Cardiac fibroblast (primary cell): Measurements from ENCODE around the gene TCP11L1.

ENCODE experiments used
- DNase-seq, 2 donors: peaks; one replicate each; pipeline versions ENCODE4 v3.0.0 to v3.0.0-alpha.2; 2010; ENCODE audit warnings: low read depth in 2 of 2
- H3K4me3 ChIP-seq, 2 donors: replicated peaks in 1 of 2; 1 replicate in 1 of 2; 2 replicates in 1 of 2; pipeline ENCODE4 v1.5.1; 2011; ENCODE audit warnings: low read depth in 2 of 2, low read length in 2 of 2, mild to moderate bottlenecking in 2 of 2, moderate library complexity in 1 of 2
- TF ChIP-seq, protein P1 (sequence below): IDR thresholded peaks from one replicate; pipeline ENCODE4 v1.5.1; 2011; ENCODE audit warnings: low read depth, mild to moderate bottlenecking, low read length, inconsistent platforms

The TCP11L1 gene

DNA sequence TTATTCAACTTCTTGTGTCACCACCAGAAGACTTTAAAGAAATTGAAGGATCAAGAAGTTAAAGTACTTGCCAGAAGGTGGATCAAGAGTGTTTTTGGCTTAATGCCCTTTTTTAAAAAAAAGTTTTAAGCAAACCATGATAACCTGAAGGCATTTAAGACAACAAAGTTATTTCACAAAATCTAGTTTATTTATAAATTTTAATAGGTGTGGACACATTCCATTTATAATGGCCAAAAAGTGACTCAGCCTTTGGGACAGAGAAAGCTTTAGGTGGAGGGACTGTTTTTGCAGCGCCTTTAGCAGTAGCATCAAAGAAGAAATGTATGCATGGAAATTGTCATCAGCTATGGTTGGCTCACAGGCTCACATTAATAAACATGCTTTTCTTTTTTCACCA is 17.9 kb downstream of the TCP11L1 start:
- no peak overlapping the region for H3K4me3 ChIP-seq
- no peak for DNase-seq
- TF ChIP-seq, protein P1, sequence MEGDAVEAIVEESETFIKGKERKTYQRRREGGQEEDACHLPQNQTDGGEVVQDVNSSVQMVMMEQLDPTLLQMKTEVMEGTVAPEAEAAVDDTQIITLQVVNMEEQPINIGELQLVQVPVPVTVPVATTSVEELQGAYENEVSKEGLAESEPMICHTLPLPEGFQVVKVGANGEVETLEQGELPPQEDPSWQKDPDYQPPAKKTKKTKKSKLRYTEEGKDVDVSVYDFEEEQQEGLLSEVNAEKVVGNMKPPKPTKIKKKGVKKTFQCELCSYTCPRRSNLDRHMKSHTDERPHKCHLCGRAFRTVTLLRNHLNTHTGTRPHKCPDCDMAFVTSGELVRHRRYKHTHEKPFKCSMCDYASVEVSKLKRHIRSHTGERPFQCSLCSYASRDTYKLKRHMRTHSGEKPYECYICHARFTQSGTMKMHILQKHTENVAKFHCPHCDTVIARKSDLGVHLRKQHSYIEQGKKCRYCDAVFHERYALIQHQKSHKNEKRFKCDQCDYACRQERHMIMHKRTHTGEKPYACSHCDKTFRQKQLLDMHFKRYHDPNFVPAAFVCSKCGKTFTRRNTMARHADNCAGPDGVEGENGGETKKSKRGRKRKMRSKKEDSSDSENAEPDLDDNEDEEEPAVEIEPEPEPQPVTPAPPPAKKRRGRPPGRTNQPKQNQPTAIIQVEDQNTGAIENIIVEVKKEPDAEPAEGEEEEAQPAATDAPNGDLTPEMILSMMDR = no peak

- no peak for DNase-seq
- TF ChIP-seq, protein P1 = no peak
- H3K4me3 ChIP-seq = no peak overlapping the region
Measured at GRCh38 chr11:33059331-33060007, 20.1 kb downstream of the TCP11L1 start.

DNA sequence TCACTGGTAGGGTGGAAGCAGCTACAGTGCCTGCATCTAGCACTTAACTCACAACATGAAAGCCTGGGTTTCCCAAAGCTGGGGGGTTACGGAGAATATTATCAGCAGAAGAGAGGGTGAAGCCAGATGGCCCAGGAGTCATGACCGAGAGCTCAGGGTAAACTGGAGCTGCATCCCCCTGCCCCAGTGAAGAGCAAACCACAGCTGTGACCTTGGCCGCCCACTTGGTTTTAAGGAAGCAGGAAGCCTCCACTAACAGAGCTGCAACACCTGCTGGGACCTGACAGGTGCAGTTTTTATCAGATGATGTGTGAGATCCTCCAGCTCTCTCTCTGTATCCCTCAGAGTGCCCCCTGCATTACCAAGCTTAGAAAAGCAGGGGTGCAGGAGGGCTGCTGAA is 20.9 kb downstream of the TCP11L1 start:
- no peak overlapping the region for H3K4me3 ChIP-seq
- no peak for DNase-seq
- TF ChIP-seq, protein P1 = no peak

DNA sequence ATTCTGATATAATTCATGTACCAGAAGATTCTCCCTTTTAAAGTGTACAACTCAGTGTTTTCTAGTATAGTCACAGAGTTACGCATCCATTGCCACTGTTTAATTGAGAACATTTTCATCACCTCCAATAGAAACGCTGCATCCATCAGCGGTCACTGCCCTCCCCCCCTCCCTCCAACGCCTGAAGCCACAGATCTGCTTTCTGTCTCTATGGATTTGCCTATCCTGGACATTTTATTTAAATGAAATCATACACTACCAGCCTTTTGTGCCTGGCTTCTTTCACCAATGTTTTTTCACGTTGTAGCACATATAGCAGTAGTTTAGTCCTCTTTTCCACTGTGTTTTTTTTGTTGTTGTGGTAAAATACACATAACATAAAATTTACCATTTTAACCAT is 22.8 kb downstream of the TCP11L1 start:
- TF ChIP-seq, protein P1 = no peak
- no peak overlapping the region for H3K4me3 ChIP-seq
- peak in 1 of 2 donors; percentile 30 for DNase-seq

GRCh38 chr11:33063326-33063881 is 24.0 kb downstream of the TCP11L1 start:
- TF ChIP-seq, protein P1 = no peak
- peak; percentile 60 to 92 for DNase-seq
- H3K4me3 ChIP-seq = no peak overlapping the region

GRCh38 chr11:33064033-33064825 is 24.9 kb downstream of the TCP11L1 start:
- TF ChIP-seq, protein P1 = no peak
- H3K4me3 ChIP-seq = no peak overlapping the region
- peak; percentile 8 to 36 for DNase-seq
